SK-N-SH (cell line): ENCODE data around the gene SHISAL1. TPM values are rescaled to one million over a fixed set of nuclear protein-coding genes. Genes with fewer than 3 reads are reported as not detected.

ENCODE experiments used
- CTCF ChIA-PET: fragments of 300-600, 350-600 bp; formaldehyde crosslinking; extraction: SDS; loops from one replicate; lab custom pipeline; 2021; lab: Yijun Ruan, JAX
- POLR2A ChIA-PET: fragments of 350-600 bp; sonication (Branson Sonifier 250); formaldehyde crosslinking; extraction: SDS; loops from one replicate; lab custom pipeline; 2020; ENCODE audit warnings: antibody characterized with exemption, inconsistent platforms; lab: Yijun Ruan, JAX
- DNase-seq: peaks from one replicate; pipeline ENCODE4 v3.0.0; 2012
- H2AFZ ChIP-seq: fragments of 200-600 bp; sonication (generic); 2 replicates; pipeline ENCODE4 v1.8.1; 2016; ENCODE audit warnings: antibody characterized with exemption, mild to moderate bottlenecking, low read depth
- H3F3A ChIP-seq: fragments of 200-600 bp; sonication (generic); replicated peaks from 2 replicates; pipeline ENCODE3; 2016; ENCODE audit warnings: antibody characterized with exemption, mild to moderate bottlenecking; ENCODE audit not compliant: insufficient read depth
- H3K27ac ChIP-seq, 2 experiments: fragments of 200-500 bp in 1 of 2; fragments of 200-600 bp in 1 of 2; sonication (Bioruptor generic) in 1 of 2; sonication (generic), shearing (Covaris generic) in 1 of 2; 2 replicates each; pipeline versions ENCODE4 v1.5.1 to v1.6.1; 2014 to 2016; ENCODE audit warnings: low read depth in 2 of 2, inconsistent platforms in 1 of 2, low read length in 1 of 2, mild to moderate bottlenecking in 1 of 2, mixed read lengths in 1 of 2
- H3K27me3 ChIP-seq: fragments of 200-600 bp; sonication (generic), shearing (Covaris generic); 2 replicates; pipeline ENCODE4 v1.6.1; 2016; ENCODE audit warnings: mixed run types; ENCODE audit not compliant: insufficient read depth
- H3K36me3 ChIP-seq, 2 experiments: fragments of 200-500 bp in 1 of 2; fragments of 200-600 bp in 1 of 2; sonication (Bioruptor generic) in 1 of 2; sonication (generic) in 1 of 2; replicated peaks in 1 of 2; 2 replicates each; pipeline versions ENCODE3 to v1.5.1; 2014 to 2016; ENCODE audit warnings: low read length in 1 of 2, mild to moderate bottlenecking in 1 of 2; ENCODE audit not compliant: insufficient read depth in 2 of 2, control insufficient read depth in 1 of 2
- H3K4me1 ChIP-seq, 2 experiments: fragments of 200-500 bp in 1 of 2; fragments of 200-600 bp in 1 of 2; sonication (Bioruptor generic) in 1 of 2; sonication (generic), shearing (Covaris generic) in 1 of 2; 2 replicates each; pipeline versions ENCODE4 v1.5.1 to v1.6.1; 2014 to 2016; ENCODE audit warnings: low read depth in 1 of 2, low read length in 1 of 2, mixed run types in 1 of 2; ENCODE audit not compliant: insufficient read depth in 2 of 2, control insufficient read depth in 1 of 2
- H3K4me2 ChIP-seq: fragments of 200-600 bp; sonication (generic), shearing (Covaris generic); 2 replicates; pipeline ENCODE4 v1.6.1; 2017; ENCODE audit warnings: mixed run types
- H3K4me3 ChIP-seq, 2 experiments: fragments of 200-500 bp in 1 of 2; fragments of 200-600 bp in 1 of 2; sonication (Bioruptor generic) in 1 of 2; sonication (generic), shearing (Covaris generic) in 1 of 2; 2 replicates each; pipeline versions ENCODE4 v1.5.1 to v1.8.1; 2014 to 2016; ENCODE audit warnings: low read depth in 2 of 2, inconsistent platforms in 1 of 2, low read length in 1 of 2, mild to moderate bottlenecking in 1 of 2, mixed read lengths in 1 of 2, moderate library complexity in 1 of 2
- H3K79me2 ChIP-seq: fragments of 200-600 bp; sonication (generic); 2 replicates; pipeline ENCODE4 v1.8.1; 2017; ENCODE audit warnings: mild to moderate bottlenecking; ENCODE audit not compliant: insufficient read depth
- H3K9ac ChIP-seq: fragments of 200-600 bp; sonication (generic); 2 replicates; pipeline ENCODE4 v1.6.1; 2017; ENCODE audit warnings: mixed run types
- H3K9me2 ChIP-seq: fragments of 200-600 bp; sonication (generic); 2 replicates; pipeline ENCODE4 v1.6.1; 2017; ENCODE audit warnings: mixed run types
- H3K9me3 ChIP-seq: fragments of 200-600 bp; sonication (generic); 2 replicates; pipeline ENCODE4 v1.6.1; 2017; ENCODE audit warnings: mixed run types, mild to moderate bottlenecking, moderate library complexity
- H4K20me1 ChIP-seq: fragments of 200-600 bp; sonication (generic); 2 replicates; pipeline ENCODE4 v1.6.1; 2017; ENCODE audit warnings: mild to moderate bottlenecking, mixed run types; ENCODE audit not compliant: insufficient read depth
- CHD2 ChIP-seq: fragments of 150-350 bp; IDR thresholded peaks from 2 replicates; pipeline ENCODE4 v1.6.1; 2018; ENCODE audit warnings: low read length; ENCODE audit not compliant: partially characterized antibody
- CTCF ChIP-seq: fragments of 200-600 bp; sonication (generic); IDR thresholded peaks from 2 replicates; pipeline ENCODE4 v1.6.1; 2017; ENCODE audit warnings: antibody characterized with exemption, mild to moderate bottlenecking, moderate library complexity
- ELF1 ChIP-seq: IDR thresholded peaks from 2 replicates; pipeline ENCODE4 v1.4.0; 2012
- EP300 ChIP-seq, 2 experiments: IDR thresholded peaks; 2 replicates each; pipeline versions ENCODE4 v1.4.0 to v1.6.1; 2012; ENCODE audit warnings: borderline replicate concordance in 1 of 2, low read depth in 1 of 2, low read length in 1 of 2
- FOXJ3 ChIP-seq: sonication (generic); formaldehyde crosslinking; IDR thresholded peaks from 2 replicates; pipeline ENCODE4 v1.5.1; 2020; ENCODE audit warnings: mild to moderate bottlenecking, missing genetic modification reagents
- GATA2 ChIP-seq: sonication (generic); formaldehyde crosslinking; IDR thresholded peaks from 2 replicates; pipeline ENCODE4 v1.5.0; 2020; ENCODE audit warnings: mild to moderate bottlenecking, missing genetic modification reagents
- IRF3 ChIP-seq: fragments of 150-350 bp; IDR thresholded peaks from 2 replicates; pipeline ENCODE4 v1.6.1; 2016; ENCODE audit warnings: mild to moderate bottlenecking, low read depth, low read length
- JUND ChIP-seq: IDR thresholded peaks from 2 replicates; pipeline ENCODE4 v1.4.0; 2012
- MEF2A ChIP-seq: IDR thresholded peaks from 2 replicates; pipeline ENCODE4 v1.4.0; 2012; ENCODE audit warnings: low read depth, borderline replicate concordance
- NRF1 ChIP-seq: IDR thresholded peaks from 2 replicates; pipeline ENCODE4 v1.6.1; 2012; ENCODE audit warnings: low read depth, mild to moderate bottlenecking, low read length
- POLR2AphosphoS5 ChIP-seq: IDR thresholded peaks from 2 replicates; pipeline ENCODE4 v1.6.1; 2012; ENCODE audit warnings: low read depth, low read length
- RAD21 ChIP-seq: IDR thresholded peaks from 2 replicates; pipeline ENCODE4 v1.6.1; 2012; ENCODE audit warnings: mild to moderate bottlenecking, low read length
- REST ChIP-seq: IDR thresholded peaks from 2 replicates; pipeline ENCODE4 v1.6.1; 2012; ENCODE audit warnings: mild to moderate bottlenecking, low read depth, low read length, moderate library complexity
- RXRA ChIP-seq: IDR thresholded peaks from 2 replicates; pipeline ENCODE4 v1.4.0; 2012; ENCODE audit warnings: low read depth, mild to moderate bottlenecking, borderline replicate concordance
- SIN3A ChIP-seq: IDR thresholded peaks from 2 replicates; pipeline ENCODE4 v1.6.1; 2012; ENCODE audit warnings: low read depth, mild to moderate bottlenecking, low read length, moderate library complexity, borderline replicate concordance
- TEAD4 ChIP-seq: IDR thresholded peaks from 2 replicates; pipeline ENCODE4 v1.4.0; 2012; ENCODE audit warnings: mild to moderate bottlenecking, borderline replicate concordance; ENCODE audit not compliant: insufficient read depth
- ZBTB33 ChIP-seq: IDR thresholded peaks from 2 replicates; pipeline ENCODE4 v1.4.0; 2012; ENCODE audit warnings: low read depth, borderline replicate concordance
- WGBS: methylation state at CpG from one replicate; pipeline ENCODE4 v1.1.6; 2017; ENCODE audit warnings: low lambda C conversion rate; 5-methylcytosine and 5-hydroxymethylcytosine counted together
- polyA plus RNA-seq, 3 experiments: library from polyadenylated mRNA; depleted of rRNA; stranded (reverse); fragments of >200 nt; gene quantifications; 2 replicates each; pipeline ENCODE4 v1.2.3, GENCODE V29; 2012

Gene SHISAL1
- polyA plus RNA-seq, 1 of the 3 experiments (the other 2 are of a cell fraction): 0.10 TPM

- Histone ChIP-seq H3K4me3 (no peak overlapping the region), H3K9me2 (no peaks in the 10 kb centered on the region), H3K4me1 (peaks cover 5 to 11% of the 10 kb centered on the region in 2 experiments; a peak in 3 of 4 replicates), H3K4me2 (no peak overlapping the region), H3K79me2 (no peaks in the 10 kb centered on the region), H3K27me3 (no peaks in the 10 kb centered on the region), H3F3A (peaks cover 3% of the 10 kb centered on the region), H3K9me3 (no peaks in the 10 kb centered on the region), H3K27ac (no peak overlapping the region), H4K20me1 (no peaks in the 10 kb centered on the region), H2AFZ (no peak overlapping the region), H3K36me3 (no peaks in the 10 kb centered on the region), H3K9ac (no peak overlapping the region)
- POLR2A ChIA-PET: no interaction called here
- DNase-seq: no peak
- CTCF ChIA-PET: interaction anchor here (0.9 to 1.0 kb wide), 2 partner anchors 10 to 311 kb away, joined by 3 read pairs; no protein-coding TSS in a partner anchor
- no peak for TF ChIP-seq IRF3
- no peak for TF ChIP-seq CHD2
- no peak for TF ChIP-seq MEF2A
- no peak for TF ChIP-seq CTCF
- TF ChIP-seq JUND: no peak
- no peak for TF ChIP-seq GATA2 (CRISPR knock-in tag)
- no peak for TF ChIP-seq TEAD4
- no peak for TF ChIP-seq RXRA
- no peak for TF ChIP-seq ZBTB33
- no peak for TF ChIP-seq RAD21
- TF ChIP-seq FOXJ3 (CRISPR knock-in tag): no peak
- TF ChIP-seq SIN3A: no peak
- no peak for TF ChIP-seq REST
- TF ChIP-seq EP300 (IDR thresholded peaks at IDR 0.05; ENCODE audit: borderline replicate concordance in 1 of 2, low read depth in 1 of 2, low read length in 1 of 2): no peak
- TF ChIP-seq ELF1: no peak
- TF ChIP-seq NRF1: no peak
- TF ChIP-seq POLR2AphosphoS5: no peak
- WGBS: 84% methylated on average over 17 of the region's 17 CpGs
Observed at GRCh38 chr22:44314425-44315067, 1.8 kb upstream of the SHISAL1 start.
